CD14-positive monocyte (primary cell): ENCODE data around the gene CALML3. TPM values are rescaled to one million over a fixed set of nuclear protein-coding genes. Genes with fewer than 3 reads are reported as not detected.

Source experiments
- DNase-seq, 3 donors: peaks; one replicate each; pipeline ENCODE4 v3.0.0-alpha.2; 2011 to 2022
- H2AFZ ChIP-seq: 2 replicates; pipeline ENCODE4 v1.6.0; 2012; ENCODE audit warnings: mild to moderate bottlenecking, low read depth, low read length, inconsistent platforms; ENCODE audit not compliant: insufficient read depth, poor library complexity, severe bottlenecking
- H3K27ac ChIP-seq, 2 donors: 1 replicate in 1 of 2; 2 replicates in 1 of 2; pipeline ENCODE4 v1.5.1; 2012 to 2013; ENCODE audit warnings: low read length in 2 of 2, control low read depth in 1 of 2, inconsistent platforms in 1 of 2, low read depth in 1 of 2, mild to moderate bottlenecking in 1 of 2
- H3K27me3 ChIP-seq, 2 donors: one replicate each; pipeline versions ENCODE4 v1.6.0 to v1.6.1; 2011 to 2013; ENCODE audit warnings: low read length in 2 of 2; ENCODE audit not compliant: control insufficient read depth in 2 of 2, insufficient read depth in 2 of 2
- H3K36me3 ChIP-seq, 2 donors: replicated peaks in 1 of 2; 1 replicate in 1 of 2; 2 replicates in 1 of 2; pipeline versions ENCODE4 v1.5.1 to v1.6.1; 2012 to 2013; ENCODE audit warnings: low read length in 2 of 2, control low read depth in 1 of 2, inconsistent platforms in 1 of 2, mild to moderate bottlenecking in 1 of 2; ENCODE audit not compliant: insufficient read depth in 2 of 2, control insufficient read depth in 1 of 2
- H3K4me1 ChIP-seq, 2 donors: 1 replicate in 1 of 2; 2 replicates in 1 of 2; pipeline versions ENCODE4 v1.5.1 to v1.6.1; 2012 to 2013; ENCODE audit warnings: low read length in 2 of 2, control low read depth in 1 of 2, inconsistent platforms in 1 of 2, mild to moderate bottlenecking in 1 of 2, moderate library complexity in 1 of 2; ENCODE audit not compliant: insufficient read depth in 2 of 2, control insufficient read depth in 1 of 2
- H3K4me2 ChIP-seq: replicated peaks from 2 replicates; pipeline ENCODE3; 2012; ENCODE audit warnings: low read length, moderate library complexity, mild to moderate bottlenecking; ENCODE audit not compliant: poor library complexity, severe bottlenecking; ENCODE audit errors: extremely low read depth
- H3K4me3 ChIP-seq, 3 experiments: fragments of 200-600 bp in 1 of 3; sonication (generic) in 1 of 3; replicated peaks in 1 of 3; 1 replicate in 2 of 3; 2 replicates in 1 of 3; pipeline ENCODE4 v1.5.1; 2011 to 2013; ENCODE audit warnings: low read length in 3 of 3, mild to moderate bottlenecking in 3 of 3, control low read depth in 2 of 3, low read depth in 2 of 3, inconsistent platforms in 1 of 3, moderate library complexity in 1 of 3
- H3K79me2 ChIP-seq: 2 replicates; pipeline ENCODE4 v1.6.0; 2012; ENCODE audit warnings: mild to moderate bottlenecking, control low read depth, inconsistent platforms, low read length, moderate library complexity; ENCODE audit not compliant: insufficient read depth
- H3K9ac ChIP-seq: 2 replicates; pipeline ENCODE4 v1.6.0; 2017; ENCODE audit warnings: low read length, mild to moderate bottlenecking; ENCODE audit not compliant: insufficient read depth, poor library complexity, severe bottlenecking
- H3K9me3 ChIP-seq, 2 donors: replicated peaks in 1 of 2; 1 replicate in 1 of 2; 2 replicates in 1 of 2; pipeline versions ENCODE4 v1.5.1 to v1.6.1; 2012 to 2013; ENCODE audit warnings: low read length in 2 of 2, control low read depth in 1 of 2; ENCODE audit not compliant: control insufficient read depth in 1 of 2, insufficient read depth in 1 of 2
- H4K20me1 ChIP-seq: 2 replicates; pipeline ENCODE4 v1.6.0; 2012; ENCODE audit warnings: mild to moderate bottlenecking, low read length, control low read depth, moderate library complexity; ENCODE audit not compliant: insufficient read depth
- H3K27ac Mint-ChIP-seq, 7 donors: one replicate each; pipeline ENCODE4 v1.8.0; 2020; ENCODE audit warnings: mild to moderate bottlenecking in 7 of 7, mixed read lengths in 7 of 7, moderate library complexity in 6 of 7, inconsistent platforms in 2 of 7
- H3K27me3 Mint-ChIP-seq, 3 donors: one replicate each; pipeline ENCODE4 v1.8.0; 2021 to 2022; ENCODE audit warnings: low read depth in 3 of 3, mild to moderate bottlenecking in 3 of 3, mixed read lengths in 3 of 3, moderate library complexity in 3 of 3, inconsistent platforms in 1 of 3
- H3K36me3 Mint-ChIP-seq, 2 donors: one replicate each; pipeline ENCODE4 v1.8.0; 2020; ENCODE audit warnings: mixed read lengths in 2 of 2, inconsistent platforms in 1 of 2, mild to moderate bottlenecking in 1 of 2
- H3K4me1 Mint-ChIP-seq: one replicate; pipeline ENCODE4 v1.8.0; 2020; ENCODE audit warnings: mild to moderate bottlenecking, mixed read lengths
- H3K4me3 Mint-ChIP-seq, 2 donors: one replicate each; pipeline ENCODE4 v1.8.0; 2020; ENCODE audit warnings: mild to moderate bottlenecking in 2 of 2, mixed read lengths in 2 of 2, moderate library complexity in 1 of 2
- H3K9me3 Mint-ChIP-seq, 7 donors: one replicate each; pipeline ENCODE4 v1.8.0; 2020 to 2022; ENCODE audit warnings: mixed read lengths in 7 of 7, mild to moderate bottlenecking in 6 of 7, moderate library complexity in 6 of 7, inconsistent platforms in 2 of 7
- WGBS: methylation state at CpG from one replicate; pipeline ENCODE4 v1.1.5; 2013; ENCODE audit warnings: missing lambda C conversion rate; ENCODE audit not compliant: insufficient coverage; 5-methylcytosine and 5-hydroxymethylcytosine counted together
- intact Hi-C, 2 donors: fragments of 100-400 bp; cut with micrococcal nuclease; formaldehyde crosslinking; loops; one replicate each; pipeline versions ENCODE4 v1.15.0 to v1.15.1; 2023
- polyA plus RNA-seq, 3 donors: library from polyadenylated mRNA; depleted of rRNA in 1 of 3; unstranded in 2 of 3; stranded (reverse) in 1 of 3; fragments of 300-500 nt in 2 of 3; fragments of >200 nt in 1 of 3; fragmentation: Illumina TruSeq in 2 of 3; gene quantifications; 1 replicate in 2 of 3; 2 replicates in 1 of 3; pipeline ENCODE4 v1.2.3, GENCODE V29; 2012 to 2021
- TF ChIP-seq, protein P1 (sequence below): fragments of 200-600 bp; IDR thresholded peaks from one replicate; pipeline ENCODE4 v1.8.0; 2022; ENCODE audit warnings: antibody characterized with exemption, mild to moderate bottlenecking

The CALML3 gene
- polyA plus RNA-seq, 3 donors: not detected

GRCh38 chr10:5491477-5491876 lies 33.3 kb upstream of the CALML3 start:
- peaks cover 0 to 15% of the 10 kb centered on the region in 2 donors for H3K9me3 ChIP-seq
- no peaks in the 10 kb centered on the region for H3K79me2 ChIP-seq
- WGBS: 79% methylated on average over 4 of the region's 7 CpGs
- no peak overlapping the region for H3K4me3 Mint-ChIP-seq
- no peak overlapping the region for H3K27ac ChIP-seq
- H3K9me3 Mint-ChIP-seq: peaks cover 4 to 14% (median 8%) of the 10 kb centered on the region in 7 donors
- no peak overlapping the region for H3K4me3 ChIP-seq
- H3K9ac ChIP-seq: no peak overlapping the region
- no peaks in the 10 kb centered on the region for H3K36me3 ChIP-seq
- H3K27me3 Mint-ChIP-seq: peaks cover 0 to 1% (median 0%) of the 10 kb centered on the region in 3 donors
- TF ChIP-seq, protein P1, sequence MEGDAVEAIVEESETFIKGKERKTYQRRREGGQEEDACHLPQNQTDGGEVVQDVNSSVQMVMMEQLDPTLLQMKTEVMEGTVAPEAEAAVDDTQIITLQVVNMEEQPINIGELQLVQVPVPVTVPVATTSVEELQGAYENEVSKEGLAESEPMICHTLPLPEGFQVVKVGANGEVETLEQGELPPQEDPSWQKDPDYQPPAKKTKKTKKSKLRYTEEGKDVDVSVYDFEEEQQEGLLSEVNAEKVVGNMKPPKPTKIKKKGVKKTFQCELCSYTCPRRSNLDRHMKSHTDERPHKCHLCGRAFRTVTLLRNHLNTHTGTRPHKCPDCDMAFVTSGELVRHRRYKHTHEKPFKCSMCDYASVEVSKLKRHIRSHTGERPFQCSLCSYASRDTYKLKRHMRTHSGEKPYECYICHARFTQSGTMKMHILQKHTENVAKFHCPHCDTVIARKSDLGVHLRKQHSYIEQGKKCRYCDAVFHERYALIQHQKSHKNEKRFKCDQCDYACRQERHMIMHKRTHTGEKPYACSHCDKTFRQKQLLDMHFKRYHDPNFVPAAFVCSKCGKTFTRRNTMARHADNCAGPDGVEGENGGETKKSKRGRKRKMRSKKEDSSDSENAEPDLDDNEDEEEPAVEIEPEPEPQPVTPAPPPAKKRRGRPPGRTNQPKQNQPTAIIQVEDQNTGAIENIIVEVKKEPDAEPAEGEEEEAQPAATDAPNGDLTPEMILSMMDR: no peak
- H3K27ac Mint-ChIP-seq: no peak overlapping the region
- intact Hi-C loops: no loop called here
- no peaks in the 10 kb centered on the region for H4K20me1 ChIP-seq
- no peak overlapping the region for H3K4me2 ChIP-seq
- H3K4me1 ChIP-seq: no peaks in the 10 kb centered on the region
- no peaks in the 10 kb centered on the region for H3K27me3 ChIP-seq
- no peak for DNase-seq
- H2AFZ ChIP-seq: no peak overlapping the region
- no peaks in the 10 kb centered on the region for H3K36me3 Mint-ChIP-seq
- H3K4me1 Mint-ChIP-seq: peaks cover 2% of the 10 kb centered on the region

DNA sequence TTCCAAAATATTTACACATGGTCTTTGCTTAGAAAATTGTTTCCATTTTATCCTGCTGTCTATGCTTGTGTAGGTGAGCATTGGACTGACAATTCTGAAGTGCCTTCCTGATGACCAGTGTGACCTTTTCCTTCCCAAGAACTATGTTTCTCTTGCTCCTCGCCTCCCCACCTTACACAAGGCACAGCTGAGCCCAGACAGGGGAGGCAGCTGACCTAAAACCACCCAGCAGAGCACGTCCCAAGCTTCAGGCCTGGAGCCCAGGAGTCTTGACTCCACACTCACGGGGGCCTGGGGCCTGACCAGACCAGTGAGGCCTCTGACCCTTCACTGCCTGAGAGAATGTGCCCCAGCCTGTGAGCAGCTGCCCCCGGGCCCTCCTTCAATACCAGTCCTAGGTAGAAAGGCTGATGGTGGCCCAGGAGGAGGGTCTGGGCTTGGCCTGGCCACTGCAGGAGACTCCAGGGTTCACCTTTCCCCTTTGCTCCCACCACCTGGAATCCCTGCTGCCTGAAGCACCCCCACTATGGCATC lies 32.4 kb upstream of the CALML3 start:
- no peak overlapping the region for H3K27ac ChIP-seq
- H2AFZ ChIP-seq: no peak overlapping the region
- 93% methylated on average over 2 of the region's 4 CpGs for WGBS
- no peak overlapping the region for H3K9ac ChIP-seq
- DNase-seq: no peak
- H3K36me3 ChIP-seq: no peaks in the 10 kb centered on the region
- Mint-ChIP-seq H3K9me3 (peaks cover 4 to 14% (median 8%) of the 10 kb centered on the region in 7 donors), H3K36me3 (no peaks in the 10 kb centered on the region), H3K4me3 (no peak overlapping the region), H3K4me1 (peaks cover 2% of the 10 kb centered on the region), H3K27me3 (peaks cover 0 to 1% (median 0%) of the 10 kb centered on the region in 3 donors), H3K27ac (no peak overlapping the region)
- H3K4me3 ChIP-seq: no peak overlapping the region
- H3K79me2 ChIP-seq: no peaks in the 10 kb centered on the region
- H3K27me3 ChIP-seq: no peaks in the 10 kb centered on the region
- H3K9me3 ChIP-seq: peaks cover 0 to 15% of the 10 kb centered on the region in 2 donors
- no peak overlapping the region for H3K4me2 ChIP-seq
- intact Hi-C loops: no loop called here
- TF ChIP-seq, protein P1: no peak
- no peaks in the 10 kb centered on the region for H4K20me1 ChIP-seq
- H3K4me1 ChIP-seq: no peaks in the 10 kb centered on the region
